Stomach (tissue), 4 donors: ENCODE data around the gene COX5A.

Source experiments
- POLR2A ChIP-seq, 4 donors: fragments of 450-650 bp; IDR thresholded peaks; one replicate each; pipeline ENCODE4 v1.6.1; 2016; ENCODE audit warnings: antibody characterized with exemption in 4 of 4, control low read depth in 2 of 4, mild to moderate bottlenecking in 1 of 4, moderate library complexity in 1 of 4
- POLR2AphosphoS5 ChIP-seq, 3 donors: sonication (generic); formaldehyde crosslinking; IDR thresholded peaks; one replicate each; pipeline ENCODE4 v1.6.1; 2016; ENCODE audit warnings: antibody characterized with exemption in 3 of 3
- TF ChIP-seq, protein P1 (sequence below), 7 experiments: fragments of 450-650 bp in 4 of 7; fragments of 200-600 bp in 3 of 7; sonication (generic) in 3 of 7; IDR thresholded peaks; one replicate each; pipeline ENCODE4 v1.5.1; 2016 to 2019; ENCODE audit warnings: antibody characterized with exemption in 7 of 7, control low read depth in 2 of 7, mild to moderate bottlenecking in 1 of 7

DNA sequence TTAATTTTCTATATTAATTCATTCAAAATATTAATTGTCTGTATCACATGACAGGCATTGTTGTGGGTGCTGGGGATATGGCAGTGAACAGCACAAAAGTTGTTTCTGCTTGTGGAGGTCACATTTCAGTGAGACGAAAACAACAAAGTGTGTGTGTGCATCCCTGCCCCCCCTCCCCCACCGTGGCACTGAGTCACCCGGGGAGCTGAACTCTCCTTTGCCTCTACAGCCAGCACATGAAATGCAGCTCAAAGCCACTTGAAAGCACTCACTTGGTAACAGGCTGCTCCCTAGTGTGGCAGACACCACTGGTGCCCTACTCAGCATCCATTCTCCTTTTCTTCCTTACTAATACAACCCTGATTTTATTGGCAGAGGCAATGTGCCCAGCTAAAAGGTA, 40.6 kb upstream of the COX5A start:
- TF ChIP-seq, protein P1, sequence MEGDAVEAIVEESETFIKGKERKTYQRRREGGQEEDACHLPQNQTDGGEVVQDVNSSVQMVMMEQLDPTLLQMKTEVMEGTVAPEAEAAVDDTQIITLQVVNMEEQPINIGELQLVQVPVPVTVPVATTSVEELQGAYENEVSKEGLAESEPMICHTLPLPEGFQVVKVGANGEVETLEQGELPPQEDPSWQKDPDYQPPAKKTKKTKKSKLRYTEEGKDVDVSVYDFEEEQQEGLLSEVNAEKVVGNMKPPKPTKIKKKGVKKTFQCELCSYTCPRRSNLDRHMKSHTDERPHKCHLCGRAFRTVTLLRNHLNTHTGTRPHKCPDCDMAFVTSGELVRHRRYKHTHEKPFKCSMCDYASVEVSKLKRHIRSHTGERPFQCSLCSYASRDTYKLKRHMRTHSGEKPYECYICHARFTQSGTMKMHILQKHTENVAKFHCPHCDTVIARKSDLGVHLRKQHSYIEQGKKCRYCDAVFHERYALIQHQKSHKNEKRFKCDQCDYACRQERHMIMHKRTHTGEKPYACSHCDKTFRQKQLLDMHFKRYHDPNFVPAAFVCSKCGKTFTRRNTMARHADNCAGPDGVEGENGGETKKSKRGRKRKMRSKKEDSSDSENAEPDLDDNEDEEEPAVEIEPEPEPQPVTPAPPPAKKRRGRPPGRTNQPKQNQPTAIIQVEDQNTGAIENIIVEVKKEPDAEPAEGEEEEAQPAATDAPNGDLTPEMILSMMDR (IDR thresholded peaks at IDR 0.05): no peak
- TF ChIP-seq POLR2AphosphoS5 (IDR thresholded peaks at IDR 0.05) (no peak), POLR2A (IDR thresholded peaks at IDR 0.05) (no peak)
